Right cardiac atrium (tissue), 5 donors: Measurements from ENCODE around the gene SWT1. TPM values are rescaled to one million over a fixed set of nuclear protein-coding genes. Genes with fewer than 3 reads are reported as not detected.
A peak's percentile ranks its signal among the peaks of the same experiment; 100 is the strongest.

Experiments
- ATAC-seq, 2 donors: fragments of 200-7000 bp; cut with Tn5 transposase; one replicate each; pipeline versions ENCODE4 v1.8.0 to v1.9.1; 2020; ENCODE audit warnings: moderate library complexity in 2 of 2, mild to moderate bottlenecking in 1 of 2
- DNase-seq, 3 donors: peaks; one replicate each; pipeline ENCODE4 v3.0.0-alpha.2; 2020
- H3K27ac ChIP-seq: one replicate; pipeline ENCODE4 v1.5.1; 2013; ENCODE audit warnings: mild to moderate bottlenecking, low read length, control low read depth, moderate library complexity
- H3K27me3 ChIP-seq: one replicate; pipeline ENCODE4 v1.6.1; 2013; ENCODE audit not compliant: control insufficient read depth, insufficient read depth
- H3K4me1 ChIP-seq: one replicate; pipeline ENCODE4 v1.6.1; 2013; ENCODE audit warnings: low read length; ENCODE audit not compliant: control insufficient read depth, insufficient read depth
- H3K4me3 ChIP-seq: one replicate; pipeline ENCODE4 v1.5.1; 2013; ENCODE audit warnings: low read length, control low read depth
- H3K9me3 ChIP-seq: one replicate; pipeline ENCODE4 v1.6.1; 2013; ENCODE audit warnings: low read length; ENCODE audit not compliant: control insufficient read depth
- WGBS: extraction: QIAGEN DNeasy Blood & Tissue Kit; methylation state at CpG from one replicate; pipeline ENCODE4 v1.1.7; 2013; 5-methylcytosine and 5-hydroxymethylcytosine counted together
- intact Hi-C, 4 donors: fragments of 100-400 bp; cut with DNase I; formaldehyde crosslinking; loops; one replicate each; pipeline versions ENCODE4 v1.11.0 to v1.14.0; 2022 to 2023
- long read RNA-seq, 4 donors: library from polyadenylated mRNA; unstranded; transcript quantifications; one replicate each; pipeline ENCODE4 v2.0.0, GENCODE V29; 2020 to 2021
- polyA plus RNA-seq: library from polyadenylated mRNA; stranded (reverse); fragments of 200-250 nt; gene quantifications from one replicate; pipeline ENCODE4 v1.2.3, GENCODE V29; 2013
- total RNA-seq, 4 donors: library from RNA; stranded (reverse); fragmentation: NEBNext Ultra II Directional; extraction: Animal tissue kit (Norgen Biotek cat#: 25700); gene quantifications; one replicate each; pipeline ENCODE4 v1.2.1, GENCODE V29; 2021
- donor health status: healthy with polysubstance abuse.
- donor health status: DM: no; HTN: yes; CAD: no.
- donor health status: DM: no; HTN: no; CAD: no.
- donor health status: DM: no; HTN: yes; CAD: no; lungs with severe emphysema.
- donor health status: DM: yes; HTN: yes; CAD: no.

SWT1 gene
- total RNA-seq (1 to 10 TPM; 5.3 to 7.7 (median 6.6) TPM), polyA plus RNA-seq (1.9 TPM)
- long read RNA-seq, donor 1, partial matches to known transcripts, result 2 of 9 reads
- long read RNA-seq, donor 1, other reads (novel, unspliced or antisense), result 4 of 9 reads
- long read RNA-seq, donor 2, partial matches to known transcripts, result 1 of 8 reads
- long read RNA-seq, donor 2, other reads (novel, unspliced or antisense), result 6 of 8 reads
- long read RNA-seq, donor 3, partial matches to known transcripts, result 2 of 7 reads
- long read RNA-seq, donor 3, other reads (novel, unspliced or antisense), result 3 of 7 reads
- long read RNA-seq, donor 4, partial matches to known transcripts, result 0 of 5 reads
- long read RNA-seq, donor 4, other reads (novel, unspliced or antisense), result 4 of 5 reads

DNA sequence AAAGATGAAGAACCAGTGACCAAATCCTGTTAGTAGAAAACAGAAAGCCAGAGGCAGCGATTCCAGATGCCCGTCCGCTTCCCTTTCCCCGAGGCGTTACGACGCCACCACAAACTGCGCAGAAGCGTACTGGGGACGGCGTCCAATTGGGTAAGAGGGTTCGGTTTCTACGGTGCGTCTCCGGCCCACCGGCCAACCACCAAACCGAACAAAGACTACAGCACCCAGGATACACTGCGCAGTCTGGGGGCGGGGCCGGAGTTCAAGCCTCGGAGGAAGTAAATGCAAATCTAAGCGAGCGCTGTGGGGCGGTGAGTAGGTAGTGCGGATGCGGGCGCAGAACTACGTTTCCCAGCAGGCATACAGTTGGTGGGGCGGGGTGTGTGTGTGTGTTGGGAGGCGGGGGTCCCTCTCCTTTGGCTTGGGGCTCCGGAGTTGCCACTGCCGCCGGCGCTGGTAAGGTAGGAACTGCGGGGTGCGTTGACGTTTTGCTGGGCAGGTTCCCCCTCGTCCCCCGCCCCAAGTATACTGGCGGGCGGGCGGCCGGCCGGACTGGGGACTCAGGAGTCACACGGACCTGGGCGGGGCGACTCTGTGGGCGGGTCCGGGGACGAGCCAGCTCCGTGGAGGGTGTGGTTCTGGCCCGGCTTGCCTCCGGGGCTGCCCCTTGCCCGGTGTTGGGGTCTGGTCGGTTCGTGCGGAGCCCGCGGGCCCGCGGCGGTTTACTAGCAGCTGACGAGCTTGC, at the start of gene SWT1, which contains the start of gene TRMT1L:
TSS of gene SWT1 (plus strand) at position 314 of the 745 bp plus-strand sequence. CDS start 3,675 bp downstream, outside the sequence.
TSS of gene TRMT1L (minus strand) at position 100 of the 745 bp plus-strand sequence. CDS start 241 bp downstream, outside the sequence.
- Histone ChIP-seq H3K4me1 (peaks cover 5% of the 10 kb centered on the region), H3K9me3 (no peaks in the 10 kb centered on the region), H3K27me3 (no peaks in the 10 kb centered on the region), H3K4me3 (peak within 1 kb of the TSS; percentile 98), H3K27ac (peak within 1 kb of the TSS; percentile 99)
- ATAC-seq, result peak; percentile 98
- DNase-seq, result peak; percentile 99 to 100 (median 100)
- intact Hi-C loops, result loop anchor here in 1 of 4 donors (5.0 kb wide), 1 partner anchor 160 kb away; the partner anchor contains the start of gene IVNS1ABP
- WGBS, result under 1% methylated on average over 63 of the region's 63 CpGs

- H3K27me3 ChIP-seq, result no peaks in the 10 kb centered on the region
- H3K27ac ChIP-seq, result no peak overlapping the region
- ATAC-seq (no peak), DNase-seq (no peak)
- H3K9me3 ChIP-seq, result no peaks in the 10 kb centered on the region
- intact Hi-C loops, result no loop called here
- no peak overlapping the region for H3K4me3 ChIP-seq
- H3K4me1 ChIP-seq, result no peaks in the 10 kb centered on the region
These were observed 48.6 kb upstream of the SWT1 start for GRCh38 chr1:185108321-185108720.

DNA sequence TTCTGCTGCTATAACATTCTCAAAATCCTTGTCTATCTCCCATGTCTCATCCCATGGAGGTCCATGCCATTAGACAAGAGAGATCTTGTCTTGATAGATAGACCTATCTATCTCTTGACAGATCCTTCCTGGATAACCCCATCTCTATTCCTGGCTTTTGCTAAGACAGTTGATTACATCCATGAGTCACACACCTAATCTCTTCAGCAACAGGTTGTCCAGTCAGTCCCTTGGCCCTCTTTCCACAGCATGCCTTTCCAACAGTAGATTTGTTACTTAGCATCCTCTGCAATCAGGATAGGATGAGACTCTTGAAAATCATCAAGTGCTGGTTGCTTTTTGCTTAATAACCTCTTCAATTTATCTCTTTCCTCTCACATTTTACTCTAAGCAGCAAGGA, 46.8 kb upstream of the SWT1 start:
- ATAC-seq (no peak), DNase-seq (no peak)

GRCh38 chr1:185111873-185112272, 45.1 kb upstream of the SWT1 start:
- no peak overlapping the region for H3K4me3 ChIP-seq
- intact Hi-C loops, result no loop called here
- DNase-seq, result no peak
- H3K27me3 ChIP-seq, result no peaks in the 10 kb centered on the region
- no peaks in the 10 kb centered on the region for H3K9me3 ChIP-seq
- H3K27ac ChIP-seq, result no peak overlapping the region
- no peak for ATAC-seq
- no peaks in the 10 kb centered on the region for H3K4me1 ChIP-seq

More for the DNA sequence above, 46.8 kb upstream of the SWT1 start:
- H3K9me3 ChIP-seq, result no peaks in the 10 kb centered on the region
- intact Hi-C loops, result no loop called here
- H3K27ac ChIP-seq, result no peak overlapping the region
- H3K4me3 ChIP-seq, result no peak overlapping the region
- no peaks in the 10 kb centered on the region for H3K27me3 ChIP-seq
- no peaks in the 10 kb centered on the region for H3K4me1 ChIP-seq

DNA sequence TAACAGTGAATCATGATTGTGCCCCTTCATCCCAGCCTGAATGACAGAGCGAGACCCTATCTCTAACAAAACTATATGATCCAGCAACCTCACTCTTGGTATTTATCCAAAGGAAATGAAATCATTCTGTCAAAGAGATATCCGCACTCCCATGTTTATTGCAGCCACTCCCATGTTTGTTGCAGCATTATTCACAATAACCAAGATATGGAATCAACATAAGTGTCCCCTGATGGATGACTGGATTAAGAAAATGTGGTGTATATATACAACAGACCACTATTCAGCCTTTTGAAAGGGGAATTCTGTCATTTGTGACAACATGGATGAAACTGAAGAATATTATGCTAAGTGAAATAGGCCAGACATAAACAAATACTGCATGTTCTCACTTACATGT, 44.6 kb upstream of the SWT1 start:
- Histone ChIP-seq H3K4me1 (no peaks in the 10 kb centered on the region), H3K27ac (no peak overlapping the region), H3K4me3 (no peak overlapping the region), H3K27me3 (no peaks in the 10 kb centered on the region), H3K9me3 (no peaks in the 10 kb centered on the region)
- intact Hi-C loops, result no loop called here
- DNase-seq, result no peak
- WGBS, result 55% methylated on average over 2 of the region's 2 CpGs
- no peak for ATAC-seq

GRCh38 chr1:185129708-185130107, 27.3 kb upstream of the SWT1 start:
- H3K4me1 ChIP-seq, result no peaks in the 10 kb centered on the region
- H3K27me3 ChIP-seq, result no peaks in the 10 kb centered on the region
- 79% methylated on average over 2 of the region's 2 CpGs for WGBS
- intact Hi-C loops, result no loop called here
- ATAC-seq, result no peak
- H3K4me3 ChIP-seq, result no peak overlapping the region
- no peaks in the 10 kb centered on the region for H3K9me3 ChIP-seq
- no peak overlapping the region for H3K27ac ChIP-seq
- no peak for DNase-seq

DNA sequence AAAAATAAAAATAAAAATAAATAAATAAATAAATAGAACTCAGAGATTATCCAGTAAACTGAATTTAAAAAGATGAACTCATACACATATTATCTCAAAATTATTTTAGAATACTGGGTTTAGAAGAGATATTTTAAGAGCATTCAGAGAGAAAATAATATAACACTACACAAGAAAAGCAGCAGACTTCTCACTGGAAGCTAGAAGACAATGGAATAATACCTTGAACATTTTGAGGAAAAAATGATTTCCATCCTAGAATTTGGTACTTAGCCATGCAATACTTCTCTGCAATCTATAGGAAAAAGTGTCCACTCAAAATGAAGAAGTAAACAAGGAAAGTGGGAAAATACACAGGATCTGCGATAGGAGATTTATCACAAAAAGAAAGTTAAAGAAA, 24.4 kb upstream of the SWT1 start:
- H3K9me3 ChIP-seq, result no peaks in the 10 kb centered on the region
- no peak for DNase-seq
- H3K27ac ChIP-seq, result no peak overlapping the region
- WGBS, result 100% methylated on average over 1 of the region's 1 CpG
- no peaks in the 10 kb centered on the region for H3K27me3 ChIP-seq
- no peak overlapping the region for H3K4me3 ChIP-seq
- intact Hi-C loops, result no loop called here
- ATAC-seq, result no peak
- no peaks in the 10 kb centered on the region for H3K4me1 ChIP-seq

- no peak for DNase-seq
- Histone ChIP-seq H3K27me3 (no peaks in the 10 kb centered on the region), H3K9me3 (no peaks in the 10 kb centered on the region), H3K27ac (no peak overlapping the region), H3K4me3 (no peak overlapping the region), H3K4me1 (no peaks in the 10 kb centered on the region)
- no peak for ATAC-seq
- intact Hi-C loops, result no loop called here
- 89% methylated on average over 1 of the region's 1 CpG for WGBS
These were observed 18.9 kb upstream of the SWT1 start for GRCh38 chr1:185137896-185138545.

DNA sequence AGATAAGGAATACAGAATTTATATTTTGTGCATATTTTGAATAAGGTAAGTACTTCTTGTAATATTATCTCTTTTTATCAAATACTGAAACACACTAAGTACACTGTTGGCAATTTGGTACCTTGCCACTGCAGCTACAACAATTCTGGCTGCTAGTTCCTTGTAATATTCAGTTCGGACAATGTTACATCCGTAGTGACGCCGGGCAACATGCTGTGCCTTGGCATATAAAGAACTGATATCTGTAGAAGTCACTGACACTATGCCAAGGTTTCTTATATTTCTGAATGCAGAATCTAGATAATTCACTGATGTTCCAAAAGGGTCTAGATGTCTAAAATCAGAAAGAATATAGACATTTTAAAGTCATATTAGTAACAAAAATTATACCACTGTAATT, 17.7 kb upstream of the SWT1 start:
- WGBS, result 93% methylated on average over 4 of the region's 4 CpGs
- H3K27ac ChIP-seq, result no peak overlapping the region
- no peaks in the 10 kb centered on the region for H3K4me1 ChIP-seq
- H3K4me3 ChIP-seq, result no peak overlapping the region
- no peaks in the 10 kb centered on the region for H3K27me3 ChIP-seq
- ATAC-seq (no peak), DNase-seq (no peak)
- no peaks in the 10 kb centered on the region for H3K9me3 ChIP-seq
- intact Hi-C loops, result no loop called here

DNA sequence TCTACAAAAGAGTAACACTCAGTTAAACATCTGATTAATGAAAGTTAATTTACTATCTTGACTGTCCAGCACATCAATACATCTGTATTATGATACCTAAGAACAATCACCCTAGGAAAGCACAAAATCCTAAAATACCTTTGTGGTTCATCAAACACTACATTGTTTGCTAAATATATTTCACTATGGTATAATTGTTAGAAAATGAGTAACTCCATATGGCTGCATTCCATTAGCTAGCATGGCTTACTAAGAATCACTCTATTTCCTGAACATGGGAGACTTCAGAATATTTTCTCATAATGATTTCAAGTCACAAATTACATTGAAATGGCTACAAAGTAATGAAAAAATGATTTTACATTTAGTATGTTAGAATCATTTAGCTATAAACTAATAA, 12.7 kb upstream of the SWT1 start:
- intact Hi-C loops, result no loop called here
- no peak for DNase-seq
- no peak for ATAC-seq
- Histone ChIP-seq H3K4me3 (no peak overlapping the region), H3K27ac (no peak overlapping the region), H3K9me3 (no peaks in the 10 kb centered on the region), H3K4me1 (no peaks in the 10 kb centered on the region), H3K27me3 (no peaks in the 10 kb centered on the region)

DNA sequence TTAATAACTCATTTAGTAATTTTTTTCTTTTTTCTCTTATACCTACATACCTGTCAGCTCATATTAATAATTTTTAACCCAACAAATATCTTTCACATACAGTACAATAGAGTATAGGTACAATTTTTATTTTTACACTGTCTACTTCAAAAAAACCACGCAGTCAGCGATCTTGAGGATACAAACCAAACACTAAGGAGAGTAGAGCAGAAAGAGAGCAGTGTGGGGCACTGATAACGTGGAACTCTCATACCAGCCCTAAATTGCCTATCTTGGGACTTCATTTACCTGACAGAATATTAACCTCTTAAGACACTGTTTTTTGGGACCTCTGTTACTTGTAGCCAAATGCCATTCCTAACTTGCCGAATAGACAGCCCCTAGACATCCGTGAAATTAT, 5.8 kb upstream of the SWT1 start:
- Histone ChIP-seq H3K9me3 (no peaks in the 10 kb centered on the region), H3K4me3 (no peak overlapping the region), H3K27ac (no peak overlapping the region), H3K27me3 (no peaks in the 10 kb centered on the region), H3K4me1 (peaks cover 2% of the 10 kb centered on the region)
- WGBS, result 92% methylated on average over 5 of the region's 5 CpGs
- intact Hi-C loops, result no loop called here
- no peak for DNase-seq
- ATAC-seq, result no peak
